ENCODE data around the gene CDK17.

The CDK17 gene

DNA sequence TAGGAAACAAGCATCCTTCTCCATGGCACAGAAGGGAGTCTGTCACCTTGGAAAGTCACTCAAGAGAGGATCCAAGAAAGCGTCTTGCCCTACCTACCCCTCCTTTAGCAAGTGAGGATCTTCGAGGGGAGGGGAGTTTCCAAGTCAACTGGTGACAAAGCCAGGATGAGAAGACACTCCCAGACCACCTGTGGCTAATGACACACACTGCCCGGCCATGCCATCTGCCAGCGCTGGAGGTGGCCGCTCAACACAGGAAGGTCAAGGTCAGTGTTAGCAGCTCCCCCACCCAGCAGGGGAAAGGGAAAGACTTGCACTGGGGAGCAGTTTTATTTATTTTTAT, 164.8 kb downstream of the CDK17 start:
- DNase-seq, result no peak

GRCh38 chr12:96234591-96235483, 165.4 kb downstream of the CDK17 start:
- DNase-seq, result no peak

- DNase-seq, result peak; percentile 65
Measured at GRCh38 chr12:96233939-96234461, 166.2 kb downstream of the CDK17 start.

DNA sequence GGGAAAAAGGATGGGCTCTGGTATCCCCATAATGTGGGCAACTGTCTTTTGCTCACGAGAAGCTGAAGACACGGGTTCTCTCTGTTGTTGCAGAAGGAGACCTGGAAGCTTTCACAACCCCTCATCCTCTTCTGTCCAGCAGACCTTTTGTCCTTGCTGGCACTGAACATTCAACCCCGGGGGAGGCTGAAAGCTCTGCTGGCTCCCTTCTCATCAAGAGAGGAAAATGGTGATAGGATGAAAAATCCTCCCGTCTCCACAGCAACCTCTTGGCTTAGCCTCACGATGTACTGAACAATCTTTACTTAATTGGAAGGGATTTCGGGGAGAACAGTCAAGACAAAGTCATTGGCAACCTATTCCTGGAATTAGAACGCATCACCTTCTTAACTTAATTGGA, 167.1 kb downstream of the CDK17 start:
- DNase-seq, result no peak

DNA sequence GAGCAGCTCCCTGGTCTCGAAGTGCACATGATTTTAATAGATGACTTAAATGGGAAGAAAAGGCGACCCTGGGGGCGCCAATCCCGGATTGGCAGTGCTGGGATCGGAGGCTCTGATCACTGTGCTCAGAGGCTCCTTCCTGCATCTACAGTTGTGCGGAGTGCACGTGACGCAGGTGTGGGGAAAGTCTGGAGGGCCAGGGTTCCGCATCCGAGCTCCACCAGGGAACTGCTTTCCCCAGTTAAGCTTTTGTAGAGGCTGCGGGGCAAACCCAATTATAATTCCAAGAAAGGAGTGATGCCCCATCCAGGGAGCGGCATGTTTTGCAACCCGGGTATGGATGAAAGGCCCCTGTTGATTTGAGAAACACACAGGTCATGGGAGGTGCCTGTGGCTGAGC, 169.6 kb downstream of the CDK17 start:
- DNase-seq, result no peak

GRCh38 chr12:96228566-96229248, 171.5 kb downstream of the CDK17 start:
- DNase-seq, result no peak
